Testis (tissue), 3 donors: ENCODE measurements around the gene HSF2BP. TPM values are rescaled to one million over a fixed set of nuclear protein-coding genes. Genes with fewer than 3 reads are reported as not detected.

ENCODE experiments used
- DNase-seq: peaks from one replicate; pipeline ENCODE4 v3.0.0-alpha.2; 2019
- H3K27ac ChIP-seq, 2 donors: fragments of 200-600 bp; sonication (generic); one replicate each; pipeline ENCODE4 v1.5.1; 2019
- H3K27me3 ChIP-seq: fragments of 200-600 bp; sonication (generic); one replicate; pipeline ENCODE4 v1.5.1; 2019
- H3K36me3 ChIP-seq: fragments of 200-600 bp; sonication (generic); one replicate; pipeline ENCODE4 v1.5.1; 2017; ENCODE audit warnings: low read depth; ENCODE audit errors: missing control alignments
- H3K4me1 ChIP-seq: fragments of 200-600 bp; sonication (generic); one replicate; pipeline ENCODE4 v1.5.1; 2019
- H3K4me3 ChIP-seq, 2 donors: fragments of 200-600 bp; sonication (generic); one replicate each; pipeline ENCODE4 v1.5.1; 2017 to 2019
- H3K9me3 ChIP-seq: fragments of 200-600 bp; sonication (generic); one replicate; pipeline ENCODE4 v1.5.1; 2017
- CTCF ChIP-seq, 3 experiments: fragments of 450-650 bp in 2 of 3; fragments of 200-600 bp in 1 of 3; sonication (generic) in 1 of 3; IDR thresholded peaks; one replicate each; pipeline ENCODE4 v1.5.1; 2016 to 2019; ENCODE audit warnings: antibody characterized with exemption in 3 of 3, mild to moderate bottlenecking in 2 of 3, moderate library complexity in 1 of 3
- POLR2A ChIP-seq: fragments of 450-650 bp; IDR thresholded peaks from one replicate; pipeline ENCODE4 v1.6.1; 2017; ENCODE audit warnings: antibody characterized with exemption, mild to moderate bottlenecking, moderate library complexity
- WGBS, 2 donors: methylation state at CpG; one replicate each; pipeline ENCODE4 v1.1.5; 2018; 5-methylcytosine and 5-hydroxymethylcytosine counted together
- intact Hi-C: fragments of 100-400 bp; cut with DNase I; formaldehyde crosslinking; loops from one replicate; pipeline ENCODE4 v1.15.1; 2023; ENCODE audit warnings: low total_unique reads
- polyA plus RNA-seq: library from polyadenylated mRNA; stranded (reverse); fragments of 350-450 nt; fragmentation: Illumina TruSeq; extraction: RNeasy Lipid Tissue Mini Kit (QIAGEN cat#74804); gene quantifications from one replicate; pipeline ENCODE4 v1.2.3, GENCODE V29; 2014; ENCODE audit warnings: low read depth, low replicate concordance; ENCODE audit not compliant: insufficient read depth
- total RNA-seq, 2 donors: library from RNA; depleted of rRNA; stranded (reverse); fragments of >200 nt; gene quantifications; one replicate each; pipeline ENCODE4 v1.2.3, GENCODE V29; 2016

Gene HSF2BP
- total and polyA plus RNA-seq, 3 donors from 2014 or later, result 28.3 to 46.5 (median 36.3) TPM

GRCh38 chr21:43691086-43691795 lies 32.0 kb upstream of the HSF2BP start:
- Histone ChIP-seq H3K9me3 (no peaks in the 10 kb centered on the region), H3K36me3 (no peaks in the 10 kb centered on the region), H3K27ac (no peak overlapping the region), H3K4me3 (no peak overlapping the region), H3K4me1 (no peaks in the 10 kb centered on the region), H3K27me3 (no peaks in the 10 kb centered on the region)
- 96 to 97% methylated on average over 25 of the region's 25 CpGs for WGBS, 2 donors
- TF ChIP-seq CTCF (IDR thresholded peaks at IDR 0.05) (no peak), POLR2A (no peak)
- intact Hi-C loops, result no loop called here
- DNase-seq, result no peak

- H3K4me3 ChIP-seq, result no peak overlapping the region
- WGBS, 2 donors, result 90 to 93% methylated on average over 7 of the region's 7 CpGs
- intact Hi-C loops, result no loop called here
- no peaks in the 10 kb centered on the region for H3K36me3 ChIP-seq
- H3K9me3 ChIP-seq, result no peaks in the 10 kb centered on the region
- no peak for DNase-seq
- H3K27me3 ChIP-seq, result no peaks in the 10 kb centered on the region
- TF ChIP-seq POLR2A (no peak), CTCF (IDR thresholded peaks at IDR 0.05) (no peak)
- no peak overlapping the region for H3K27ac ChIP-seq
- no peaks in the 10 kb centered on the region for H3K4me1 ChIP-seq
Measured at GRCh38 chr21:43690346-43690745, 31.1 kb upstream of the HSF2BP start.

- TF ChIP-seq POLR2A (no peak), CTCF (IDR thresholded peaks at IDR 0.05) (no peak)
- Histone ChIP-seq H3K27ac (no peak overlapping the region), H3K4me3 (no peak overlapping the region), H3K9me3 (no peaks in the 10 kb centered on the region), H3K27me3 (no peaks in the 10 kb centered on the region), H3K4me1 (no peaks in the 10 kb centered on the region), H3K36me3 (no peaks in the 10 kb centered on the region)
- 88 to 93% methylated on average over 21 to 32 of the region's 32 CpGs for WGBS, 2 donors
- DNase-seq, result no peak
- intact Hi-C loops, result no loop called here
Measured at GRCh38 chr21:43689556-43690337, 30.5 kb upstream of the HSF2BP start.

GRCh38 chr21:43688906-43689305 lies 29.6 kb upstream of the HSF2BP start:
- H3K36me3 ChIP-seq, result no peaks in the 10 kb centered on the region
- intact Hi-C loops, result no loop called here
- H3K4me1 ChIP-seq, result no peaks in the 10 kb centered on the region
- no peak overlapping the region for H3K27ac ChIP-seq
- no peak for TF ChIP-seq CTCF (IDR thresholded peaks at IDR 0.05)
- no peak for TF ChIP-seq POLR2A
- H3K9me3 ChIP-seq, result no peaks in the 10 kb centered on the region
- WGBS, 2 donors, result 90 to 94% methylated on average over 12 of the region's 12 CpGs
- no peak overlapping the region for H3K4me3 ChIP-seq
- no peak for DNase-seq
- no peaks in the 10 kb centered on the region for H3K27me3 ChIP-seq
